GM19099 (cell line): ENCODE results near the gene HSPA14.

Source experiments
- POLR2A ChIP-seq: IDR thresholded peaks from 3 replicates; pipeline ENCODE4 v1.6.1; 2011; ENCODE audit warnings: low read depth; ENCODE audit not compliant: insufficient read length; ENCODE audit errors: extremely low read depth

HSPA14 gene

GRCh38 chr10:14822879-14823755 lies 15.0 kb upstream of the HSPA14 start:
- TF ChIP-seq POLR2A: no peak

GRCh38 chr10:14823966-14824365 lies 14.1 kb upstream of the HSPA14 start:
- TF ChIP-seq POLR2A: no peak

- no peak for TF ChIP-seq POLR2A
Measured at GRCh38 chr10:14826076-14826829, 11.9 kb upstream of the HSPA14 start.

- no peak for TF ChIP-seq POLR2A
Measured at GRCh38 chr10:14833106-14833505, 5.0 kb upstream of the HSPA14 start.

- no peak for TF ChIP-seq POLR2A
Measured at GRCh38 chr10:14836208-14836607, 1.9 kb upstream of the HSPA14 start.

- no peak for TF ChIP-seq POLR2A
Measured at GRCh38 chr10:14837003-14837756, 926 bp upstream of the HSPA14 start.

GRCh38 chr10:14838582-14839304 lies 637 bp downstream of the HSPA14 start:
- TF ChIP-seq POLR2A: no peak

- TF ChIP-seq POLR2A: no peak
Measured at GRCh38 chr10:14839305-14839695, 1.2 kb downstream of the HSPA14 start.

GRCh38 chr10:14840178-14840577 lies 2.1 kb downstream of the HSPA14 start:
- no peak for TF ChIP-seq POLR2A

- no peak for TF ChIP-seq POLR2A
Measured at GRCh38 chr10:14843327-14843988, 5.4 kb downstream of the HSPA14 start.

GRCh38 chr10:14844948-14845347 lies 6.8 kb downstream of the HSPA14 start:
- no peak for TF ChIP-seq POLR2A

- TF ChIP-seq POLR2A: no peak
Measured at GRCh38 chr10:14852236-14852635, 14.1 kb downstream of the HSPA14 start.

GRCh38 chr10:14855453-14855852 lies 17.3 kb downstream of the HSPA14 start:
- no peak for TF ChIP-seq POLR2A

GRCh38 chr10:14858338-14858960 lies 20.3 kb downstream of the HSPA14 start:
- TF ChIP-seq POLR2A: no peak
